SK-N-MC (cell line): ENCODE results near the gene CCDC141.

Experiments used
- EZH2 ChIP-seq: fragments of 200-600 bp; sonication (generic); IDR thresholded peaks from one replicate; pipeline ENCODE4 v1.6.1; 2017; ENCODE audit warnings: antibody characterized with exemption
- POLR2AphosphoS5 ChIP-seq: IDR thresholded peaks from 2 replicates; pipeline ENCODE4 v1.6.1; 2012; ENCODE audit warnings: mild to moderate bottlenecking, low read depth, low read length, borderline replicate concordance

GRCh38 chr2:179050755-179051154 is 818 bp upstream of the CCDC141 start:
- TF ChIP-seq POLR2AphosphoS5 = no peak
- TF ChIP-seq EZH2 = no peak
